H54 (cell line): ENCODE results near the gene GSX1.
"Not testable (repeated sequence)": the region's sequence is repeated elsewhere in the genome, so short reads cannot be mapped to it uniquely, and the experiment has no call there.

Experiments used
- DNase-seq: peaks from one replicate; pipeline ENCODE4 v3.0.0; 2011; ENCODE audit warnings: low spot score, mixed read lengths; ENCODE audit not compliant: insufficient read length
- FAIRE-seq: peaks from 3 replicates; lab custom pipeline; 2011; peaks lifted over from hg19 to GRCh38; lab: Jason Lieb, UNC
- POLR2A ChIP-seq: IDR thresholded peaks from 2 replicates; pipeline ENCODE4 v1.6.1; 2011; ENCODE audit warnings: low read depth, mild to moderate bottlenecking, low read length

Gene GSX1

DNA sequence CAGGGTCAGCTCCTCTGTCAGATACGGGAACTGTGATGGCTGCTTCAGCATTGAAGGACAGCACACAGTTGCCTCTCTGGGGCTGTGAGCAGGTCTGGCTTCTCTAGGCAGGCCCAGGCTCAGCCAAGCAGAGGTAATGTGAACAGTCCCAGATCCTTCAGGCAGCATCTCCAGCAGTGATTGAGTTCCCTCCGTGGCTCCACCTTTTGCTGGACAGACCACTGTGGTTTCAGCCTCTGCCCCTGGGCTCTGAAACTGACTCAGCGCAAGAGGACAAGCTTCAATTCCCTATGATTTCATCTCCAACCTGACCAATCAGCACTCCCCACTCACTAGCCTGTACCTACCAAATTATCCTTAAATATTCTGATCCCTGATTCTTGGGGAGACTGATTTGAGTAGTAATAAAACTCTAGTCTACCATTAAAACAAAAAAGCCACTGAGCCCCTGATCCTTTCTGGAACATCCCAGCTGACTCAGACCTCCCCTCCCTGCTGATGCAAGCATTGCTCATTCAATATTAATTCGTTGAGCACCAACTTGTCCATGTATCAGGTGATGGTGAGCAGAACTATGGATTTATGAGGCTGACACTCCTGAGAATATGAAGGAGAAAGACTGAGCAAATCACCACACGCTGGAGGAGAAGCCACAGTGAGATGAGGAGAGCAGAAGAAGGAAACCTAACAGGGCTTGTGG lies 16.7 kb downstream of the GSX1 start:
- no peak for FAIRE-seq
- no peak for TF ChIP-seq POLR2A
- DNase-seq: peak; percentile 10

DNA sequence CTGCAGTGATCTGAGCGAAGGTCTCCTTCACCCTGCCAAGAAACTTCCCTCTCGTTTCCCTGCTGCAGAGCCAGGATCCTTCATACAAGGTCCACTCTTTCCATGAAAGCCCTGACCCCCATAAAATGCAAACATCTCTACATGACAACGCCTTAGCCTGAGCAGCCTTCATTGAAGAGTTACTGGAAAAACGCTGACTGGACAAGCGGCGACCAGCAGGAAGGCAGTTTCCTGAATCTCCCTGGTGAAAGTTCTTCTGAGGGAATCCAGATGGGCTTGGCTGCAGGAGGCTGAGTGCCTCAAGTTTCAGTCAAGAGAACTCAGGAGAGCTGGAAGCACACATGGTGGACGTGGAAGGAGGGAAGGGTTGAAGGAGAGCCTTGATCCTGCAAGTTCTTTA lies 17.7 kb downstream of the GSX1 start:
- FAIRE-seq (no peak), DNase-seq (no peak)
- no peak for TF ChIP-seq POLR2A

- no peak for TF ChIP-seq POLR2A
- FAIRE-seq (no peak), DNase-seq (no peak)
These were observed 18.2 kb downstream of the GSX1 start for GRCh38 chr13:27810461-27810860.

GRCh38 chr13:27813826-27814225 lies 21.5 kb downstream of the GSX1 start:
- FAIRE-seq (no peak), DNase-seq (no peak)
- no peak for TF ChIP-seq POLR2A

DNA sequence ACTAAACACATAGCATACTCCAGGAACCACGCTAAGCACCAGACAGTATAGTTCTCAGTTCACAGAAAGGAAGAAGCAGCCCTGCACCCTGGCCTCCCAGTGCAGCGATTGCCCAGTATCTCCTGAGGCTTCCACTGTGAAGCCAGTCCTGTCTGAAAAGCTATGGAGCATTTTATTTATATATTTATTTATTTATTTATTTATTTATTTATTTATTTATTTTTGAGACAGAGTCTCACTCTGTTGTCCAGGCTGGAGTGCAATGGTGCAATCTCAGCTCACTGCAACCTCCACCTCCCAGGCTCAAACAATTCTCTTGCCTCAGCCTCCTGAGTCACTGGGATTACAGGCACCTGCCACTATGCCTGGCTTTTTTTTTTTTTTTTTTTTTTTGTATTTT lies 25.5 kb downstream of the GSX1 start:
- FAIRE-seq, DNase-seq: not testable (repeated sequence)

DNA sequence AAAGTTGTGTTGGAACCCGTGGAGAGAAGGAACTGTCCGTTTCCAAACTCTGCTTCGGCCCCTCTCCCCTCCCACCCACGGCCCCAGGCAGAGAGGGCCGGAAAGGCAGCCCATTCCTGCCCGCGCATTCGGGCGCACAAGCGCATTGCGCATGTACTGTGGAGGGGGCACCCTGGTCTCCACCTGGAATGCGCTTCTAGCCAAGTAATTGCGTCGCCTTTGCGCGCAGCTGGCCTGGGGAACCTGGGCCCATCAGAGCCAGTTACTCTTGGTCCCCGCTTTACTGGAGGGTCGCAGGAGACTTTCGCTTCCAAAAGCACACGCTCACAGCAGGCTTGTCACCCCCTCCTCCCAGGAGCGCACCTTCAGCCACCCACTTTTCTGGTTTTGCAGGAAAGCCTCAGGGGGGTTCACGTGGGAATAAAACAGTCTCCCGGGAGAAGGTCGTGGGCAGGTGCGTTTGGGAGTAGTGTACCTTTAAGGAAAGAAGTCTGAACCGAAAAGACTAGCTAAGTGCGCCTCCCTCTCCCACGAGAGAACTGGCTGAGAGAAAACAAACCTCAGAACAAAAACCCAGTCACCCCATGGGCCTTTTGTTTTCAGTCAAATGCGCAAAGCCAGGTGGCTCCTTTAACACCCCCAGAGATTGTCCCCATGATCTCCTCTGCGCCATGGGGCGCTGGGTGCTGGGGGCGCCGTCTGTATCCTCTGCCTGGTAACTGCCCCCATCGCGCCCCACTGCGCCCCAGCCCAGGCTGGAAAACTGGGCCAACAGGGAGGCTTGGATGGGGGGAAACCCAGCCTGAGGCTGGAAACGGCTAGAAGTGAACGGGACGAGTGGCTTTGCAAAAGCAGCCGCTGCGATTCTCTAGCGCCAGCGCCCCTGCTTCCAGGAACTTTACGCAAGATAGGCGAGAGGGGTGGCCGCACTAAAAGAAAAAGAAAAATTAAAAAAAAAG lies 28.5 kb downstream of the GSX1 start:
- no peak for TF ChIP-seq POLR2A
- DNase-seq (no peak), FAIRE-seq (no peak)

DNA sequence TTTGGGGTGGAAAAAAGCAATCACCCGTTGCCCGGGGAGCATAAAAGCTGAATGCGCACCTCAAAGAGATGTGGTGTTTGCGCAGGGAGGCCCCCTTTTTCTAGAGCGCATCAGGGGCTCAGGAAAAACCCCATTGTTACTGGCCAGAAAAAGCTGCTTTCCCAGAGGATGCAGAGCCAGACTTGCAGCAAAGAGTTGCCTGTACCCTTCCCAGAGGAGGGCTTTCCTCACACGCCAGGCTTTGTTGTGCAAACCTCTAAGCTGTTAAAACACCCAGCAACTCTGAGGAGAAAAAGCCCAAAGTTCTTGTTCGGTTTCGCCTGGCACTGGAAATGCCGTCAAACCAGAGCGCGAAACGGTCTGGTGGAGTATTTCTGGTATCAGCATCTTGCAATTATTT lies 29.3 kb downstream of the GSX1 start:
- no peak for FAIRE-seq
- TF ChIP-seq POLR2A: no peak
- no peak for DNase-seq

DNA sequence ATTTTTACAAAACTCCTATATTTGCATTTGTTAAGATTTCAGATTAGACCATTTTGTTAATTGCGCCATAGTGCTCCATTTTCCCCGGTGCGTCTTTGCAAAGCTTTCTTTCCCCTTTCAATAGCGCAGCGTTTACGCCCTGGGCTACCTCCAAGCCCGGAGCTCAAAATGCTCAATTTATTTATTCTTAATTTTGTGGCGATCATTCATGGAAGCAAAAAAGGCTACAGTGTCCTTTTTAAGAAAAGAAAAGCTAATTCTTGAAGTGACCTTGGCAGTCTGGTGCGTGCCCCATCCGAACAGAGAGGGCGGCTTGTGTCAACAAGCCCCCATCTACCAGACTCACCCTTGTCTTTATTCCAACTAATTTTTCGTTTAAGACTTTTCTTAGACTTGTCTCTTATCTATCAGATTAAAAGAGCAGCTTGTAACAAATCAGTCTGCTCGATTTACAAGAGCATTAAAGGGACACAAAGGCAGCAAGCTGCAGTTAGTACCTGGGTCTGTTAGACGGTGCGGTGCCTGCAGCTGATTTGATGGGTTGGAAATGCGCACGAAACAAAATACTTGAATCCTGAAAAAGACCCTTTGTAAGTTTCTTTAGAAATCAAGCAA lies 30.1 kb downstream of the GSX1 start:
- DNase-seq (no peak), FAIRE-seq (no peak)
- TF ChIP-seq POLR2A: no peak

DNA sequence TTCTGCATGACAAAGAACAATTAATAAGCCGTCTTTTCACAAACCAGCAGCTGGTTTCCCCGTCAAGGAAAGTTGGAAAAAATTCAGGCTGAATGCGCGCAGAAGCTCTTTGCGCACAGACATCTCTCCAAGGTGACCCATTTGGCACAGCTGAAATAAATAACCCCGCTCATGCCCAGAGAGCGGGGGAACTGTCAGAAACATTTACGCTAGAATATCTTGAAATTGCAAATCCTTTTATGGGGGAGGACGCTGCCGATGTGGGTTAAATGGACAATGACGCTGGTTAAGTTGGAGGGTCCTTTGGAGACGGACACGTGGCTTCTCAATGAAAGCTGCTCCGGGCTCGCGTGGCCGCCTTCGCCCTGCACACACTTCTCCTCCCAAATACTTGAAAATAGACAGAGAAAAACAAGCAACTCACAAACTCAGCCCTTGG lies 30.6 kb downstream of the GSX1 start:
- no peak for FAIRE-seq
- DNase-seq: no peak
- no peak for TF ChIP-seq POLR2A

DNA sequence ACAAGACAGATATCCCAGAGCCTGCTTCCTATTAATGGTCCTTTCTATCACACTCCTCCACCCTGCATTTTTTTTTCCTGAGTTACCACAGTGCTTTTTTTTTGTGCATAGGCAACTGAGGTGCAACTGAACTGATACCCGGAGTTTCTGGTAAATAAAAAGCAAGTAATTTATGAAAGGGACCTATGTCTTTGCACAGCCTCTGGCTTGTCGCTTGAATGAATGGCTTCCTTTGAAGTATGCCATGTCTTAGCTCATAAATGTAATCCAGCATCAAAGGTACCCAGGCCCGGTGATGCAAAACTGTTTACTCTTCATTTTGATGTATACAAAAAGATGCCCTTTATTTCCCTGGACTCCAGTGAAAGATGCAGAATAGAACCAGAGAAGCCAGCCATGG lies 31.8 kb downstream of the GSX1 start:
- TF ChIP-seq POLR2A: no peak
- no peak for DNase-seq
- FAIRE-seq: no peak

- TF ChIP-seq POLR2A: no peak
- DNase-seq: no peak
- FAIRE-seq: no peak
These were observed 32.8 kb downstream of the GSX1 start for GRCh38 chr13:27825072-27825471.

GRCh38 chr13:27826379-27827353 lies 34.4 kb downstream of the GSX1 start:
- peak; percentile 74 for DNase-seq
- no peak for FAIRE-seq
- no peak for TF ChIP-seq POLR2A

DNA sequence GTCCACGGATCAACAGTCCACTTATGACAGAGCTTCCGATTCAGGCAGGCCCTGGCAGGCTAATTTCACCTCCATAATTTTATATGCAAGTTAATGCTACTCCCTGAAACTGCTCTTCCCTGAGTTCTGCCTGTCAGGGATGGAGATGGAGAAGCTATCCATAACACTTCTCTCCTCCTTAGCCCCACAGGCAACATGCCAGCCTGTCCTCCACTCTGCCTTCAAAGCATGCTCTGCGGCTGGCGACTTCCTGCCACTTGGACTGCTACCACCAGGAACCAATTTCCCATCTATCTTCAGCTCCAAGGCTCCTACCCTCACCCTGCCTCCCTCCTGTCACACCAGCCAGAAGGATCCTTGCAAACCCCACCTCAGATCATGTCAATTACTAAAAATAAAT lies 35.4 kb downstream of the GSX1 start:
- DNase-seq: no peak
- FAIRE-seq: no peak
- no peak for TF ChIP-seq POLR2A
